B cell (primary cell): Measurements from ENCODE around the gene CCDC88B. TPM values are rescaled to one million over a fixed set of nuclear protein-coding genes. Genes with fewer than 3 reads are reported as not detected.

ENCODE experiments used
- ATAC-seq: fragments of 200-7000 bp; cut with Tn5 transposase; one replicate; pipeline ENCODE4 v1.10.0; 2021; ENCODE audit warnings: low read depth, mild to moderate bottlenecking, moderate number of reproducible peaks, moderate library complexity
- CTCF ChIA-PET: fragments of 350-600 bp; sonication (Branson Sonifier 250); formaldehyde crosslinking; loops from one replicate; lab custom pipeline; 2021; ENCODE audit warnings: antibody characterized with exemption, inconsistent platforms; lab: Charles Lee
- POLR2A ChIA-PET: fragments of 350-600 bp; sonication (Branson Sonifier 250); formaldehyde crosslinking; loops from one replicate; lab custom pipeline; 2021; ENCODE audit warnings: antibody characterized with exemption; lab: Charles Lee
- DNase-seq: peaks from one replicate; pipeline ENCODE4 v3.0.0; 2013
- H2AFZ ChIP-seq: 2 replicates; pipeline ENCODE4 v1.6.1; 2012; ENCODE audit warnings: mild to moderate bottlenecking, low read depth, low read length; ENCODE audit not compliant: insufficient read depth, poor library complexity, severe bottlenecking
- H3K27ac ChIP-seq, 2 donors: 1 replicate in 1 of 2; 2 replicates in 1 of 2; pipeline ENCODE4 v1.5.1; 2012 to 2013; ENCODE audit warnings: low read length in 2 of 2, mild to moderate bottlenecking in 2 of 2, moderate library complexity in 1 of 2
- H3K27me3 ChIP-seq, 4 experiments: fragments of 200-600 bp in 1 of 4; sonication (generic) in 1 of 4; replicated peaks in 1 of 4; 1 replicate in 2 of 4; 2 replicates in 2 of 4; pipeline versions ENCODE4 v1.6.1 to v1.7.0; 2013 to 2016; ENCODE audit warnings: low read length in 3 of 4, mild to moderate bottlenecking in 2 of 4, mixed read lengths in 1 of 4, moderate library complexity in 1 of 4; ENCODE audit not compliant: insufficient read depth in 4 of 4, control insufficient read depth in 3 of 4; ENCODE audit errors: control extremely low read depth in 1 of 4
- H3K36me3 ChIP-seq, 2 experiments: replicated peaks in 1 of 2; 1 replicate in 1 of 2; 2 replicates in 1 of 2; pipeline versions ENCODE4 v1.6.1 to v1.7.1; 2013; ENCODE audit warnings: low read length in 1 of 2; ENCODE audit not compliant: insufficient read depth in 2 of 2, control insufficient read depth in 1 of 2; ENCODE audit errors: control extremely low read depth in 1 of 2, extremely low read depth in 1 of 2
- H3K4me1 ChIP-seq, 2 donors: fragments of 200-600 bp in 1 of 2; sonication (generic) in 1 of 2; 1 replicate in 1 of 2; 2 replicates in 1 of 2; pipeline versions ENCODE4 v1.5.1 to v1.6.1; 2013 to 2017; ENCODE audit warnings: low read length in 2 of 2; ENCODE audit not compliant: control insufficient read depth in 2 of 2, insufficient read depth in 2 of 2
- H3K4me2 ChIP-seq: replicated peaks from 2 replicates; pipeline ENCODE3; 2012; ENCODE audit warnings: mild to moderate bottlenecking, low read depth, low read length; ENCODE audit not compliant: poor library complexity, severe bottlenecking
- H3K4me3 ChIP-seq, 5 experiments: fragments of 200-600 bp in 1 of 5; sonication (generic) in 1 of 5; 1 replicate in 3 of 5; 2 replicates in 2 of 5; pipeline versions ENCODE4 v1.5.1 to v1.7.0; 2011 to 2016; ENCODE audit warnings: low read length in 4 of 5, mild to moderate bottlenecking in 4 of 5, low read depth in 2 of 5, control low read depth in 1 of 5, moderate library complexity in 1 of 5; ENCODE audit not compliant: insufficient read depth in 1 of 5; ENCODE audit errors: control extremely low read depth in 1 of 5, extremely low read depth in 1 of 5
- H3K79me2 ChIP-seq: fragments of 200-600 bp; sonication (generic); one replicate; pipeline ENCODE4 v1.6.0; 2016; ENCODE audit warnings: low read length; ENCODE audit not compliant: control insufficient read depth, insufficient read depth
- H3K9ac ChIP-seq: fragments of 200-600 bp; sonication (generic); 2 replicates; pipeline ENCODE4 v1.6.1; 2017; ENCODE audit warnings: mild to moderate bottlenecking, low read length, moderate library complexity
- H3K9me3 ChIP-seq, 3 donors: one replicate each; pipeline versions ENCODE4 v1.6.1 to v1.7.1; 2013; ENCODE audit warnings: low read length in 2 of 3; ENCODE audit not compliant: control insufficient read depth in 2 of 3, insufficient read depth in 1 of 3; ENCODE audit errors: control extremely low read depth in 1 of 3
- H4K20me1 ChIP-seq: 2 replicates; pipeline ENCODE4 v1.6.0; 2012; ENCODE audit warnings: mild to moderate bottlenecking, low read length; ENCODE audit not compliant: insufficient read depth, control insufficient read depth, poor library complexity, severe bottlenecking
- H3K27ac Mint-ChIP-seq: one replicate; pipeline ENCODE4 v1.8.0; 2021; ENCODE audit warnings: mixed read lengths
- H3K27me3 Mint-ChIP-seq: one replicate; pipeline ENCODE4 v1.8.0; 2021; ENCODE audit warnings: mixed read lengths
- H3K4me1 Mint-ChIP-seq: one replicate; pipeline ENCODE4 v1.8.0; 2021; ENCODE audit warnings: mixed read lengths
- H3K4me3 Mint-ChIP-seq: one replicate; pipeline ENCODE4 v1.8.0; 2021; ENCODE audit warnings: mixed read lengths
- H3K9me3 Mint-ChIP-seq: one replicate; pipeline ENCODE4 v1.8.0; 2022; ENCODE audit warnings: mixed read lengths; ENCODE audit not compliant: insufficient read depth
- EZH2 ChIP-seq: IDR thresholded peaks from 2 replicates; pipeline ENCODE4 v1.6.1; 2012; ENCODE audit warnings: borderline replicate concordance, low read depth, mild to moderate bottlenecking, moderate library complexity, low read length; ENCODE audit not compliant: insufficient read depth, poor library complexity, severe bottlenecking
- WGBS: methylation state at CpG from one replicate; pipeline ENCODE4 v1.1.5; 2013; ENCODE audit warnings: missing lambda C conversion rate; ENCODE audit not compliant: insufficient coverage; 5-methylcytosine and 5-hydroxymethylcytosine counted together
- intact Hi-C: fragments of 100-400 bp; cut with micrococcal nuclease; formaldehyde crosslinking; loops from one replicate; pipeline ENCODE4 v1.10.0; 2022
- polyA plus RNA-seq: library from polyadenylated mRNA; depleted of rRNA; stranded (reverse); fragments of >200 nt; gene quantifications from 2 replicates; pipeline ENCODE4 v1.2.3, GENCODE V29; 2012
- total RNA-seq, 2 donors: library from RNA; stranded (reverse); fragments of 120-200 nt in 1 of 2; gene quantifications; 1 replicate in 1 of 2; 2 replicates in 1 of 2; pipeline versions ENCODE4 v1.2.3 to v1.2.4, GENCODE V29; 2013 to 2022
- TF ChIP-seq, protein P1 (sequence below): fragments of 200-600 bp; IDR thresholded peaks from one replicate; pipeline ENCODE4 v1.8.0; 2022; ENCODE audit warnings: antibody characterized with exemption, mild to moderate bottlenecking

Gene CCDC88B
- total and polyA plus RNA-seq, 2 donors (not counting 1 experiment from before 2014, with no cell fraction given), result 172 to 208 TPM

DNA sequence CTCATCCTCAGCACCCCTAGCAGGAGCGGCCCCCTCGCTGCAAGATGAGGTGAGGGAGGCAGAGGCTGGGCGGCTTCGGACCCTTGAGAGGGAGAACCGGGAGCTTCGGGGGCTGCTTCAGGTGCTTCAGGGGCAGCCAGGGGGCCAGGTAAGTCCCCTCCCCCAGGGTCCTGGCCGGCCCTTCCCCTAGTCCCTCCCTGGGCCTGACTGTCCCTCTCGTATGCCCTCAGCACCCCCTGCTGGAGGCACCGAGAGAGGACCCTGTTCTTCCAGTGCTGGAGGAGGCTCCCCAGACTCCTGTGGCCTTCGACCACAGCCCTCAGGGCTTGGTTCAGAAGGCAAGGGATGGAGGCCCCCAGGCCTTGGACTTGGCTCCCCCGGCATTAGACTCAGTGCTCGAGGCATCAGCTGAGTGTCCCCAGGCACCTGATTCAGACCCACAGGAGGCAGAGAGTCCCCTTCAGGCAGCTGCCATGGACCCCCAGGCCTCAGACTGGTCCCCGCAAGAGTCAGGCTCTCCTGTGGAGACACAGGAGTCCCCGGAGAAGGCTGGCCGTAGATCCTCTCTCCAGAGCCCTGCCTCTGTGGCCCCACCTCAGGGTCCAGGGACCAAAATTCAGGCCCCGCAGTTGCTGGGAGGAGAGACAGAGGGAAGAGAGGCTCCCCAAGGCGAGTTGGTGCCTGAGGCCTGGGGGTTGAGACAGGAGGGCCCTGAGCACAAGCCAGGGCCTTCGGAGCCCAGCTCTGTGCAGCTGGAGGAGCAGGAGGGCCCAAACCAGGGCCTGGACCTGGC lies 4.0 kb downstream of the CCDC88B start:
- Histone ChIP-seq H3K9me3 (no peaks in the 10 kb centered on the region), H3K4me1 (peaks cover 28 to 32% of the 10 kb centered on the region in 2 donors), H3K27ac (no peak overlapping the region), H3K36me3 (peaks cover 4 to 33% of the 10 kb centered on the region in 2 experiments), H3K9ac (no peak overlapping the region), H3K4me3 (no peak overlapping the region), H4K20me1 (peaks cover 51% of the 10 kb centered on the region), H2AFZ (no peak overlapping the region), H3K27me3 (no peaks in the 10 kb centered on the region), H3K79me2 (peaks cover 25% of the 10 kb centered on the region), H3K4me2 (no peak overlapping the region)
- Mint-ChIP-seq H3K27ac (no peak overlapping the region), H3K27me3 (no peaks in the 10 kb centered on the region), H3K4me3 (no peak overlapping the region), H3K4me1 (peaks cover 40% of the 10 kb centered on the region), H3K9me3 (no peaks in the 10 kb centered on the region)
- intact Hi-C loops, result no loop called here
- DNase-seq, result no peak
- WGBS, result 94% methylated on average over 18 of the region's 18 CpGs
- ChIA-PET CTCF (interaction anchor here (2.0 to 5.5 kb wide), 3 partner anchors 10 to 27 kb away, joined by 11 to 63 read pairs (median 45); partner anchors contain the start of genes PRDX5 and TRMT112), POLR2A (no interaction called here)
- TF ChIP-seq EZH2, result no peak
- TF ChIP-seq, protein P1, sequence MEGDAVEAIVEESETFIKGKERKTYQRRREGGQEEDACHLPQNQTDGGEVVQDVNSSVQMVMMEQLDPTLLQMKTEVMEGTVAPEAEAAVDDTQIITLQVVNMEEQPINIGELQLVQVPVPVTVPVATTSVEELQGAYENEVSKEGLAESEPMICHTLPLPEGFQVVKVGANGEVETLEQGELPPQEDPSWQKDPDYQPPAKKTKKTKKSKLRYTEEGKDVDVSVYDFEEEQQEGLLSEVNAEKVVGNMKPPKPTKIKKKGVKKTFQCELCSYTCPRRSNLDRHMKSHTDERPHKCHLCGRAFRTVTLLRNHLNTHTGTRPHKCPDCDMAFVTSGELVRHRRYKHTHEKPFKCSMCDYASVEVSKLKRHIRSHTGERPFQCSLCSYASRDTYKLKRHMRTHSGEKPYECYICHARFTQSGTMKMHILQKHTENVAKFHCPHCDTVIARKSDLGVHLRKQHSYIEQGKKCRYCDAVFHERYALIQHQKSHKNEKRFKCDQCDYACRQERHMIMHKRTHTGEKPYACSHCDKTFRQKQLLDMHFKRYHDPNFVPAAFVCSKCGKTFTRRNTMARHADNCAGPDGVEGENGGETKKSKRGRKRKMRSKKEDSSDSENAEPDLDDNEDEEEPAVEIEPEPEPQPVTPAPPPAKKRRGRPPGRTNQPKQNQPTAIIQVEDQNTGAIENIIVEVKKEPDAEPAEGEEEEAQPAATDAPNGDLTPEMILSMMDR, result no peak
- no peak for ATAC-seq

DNA sequence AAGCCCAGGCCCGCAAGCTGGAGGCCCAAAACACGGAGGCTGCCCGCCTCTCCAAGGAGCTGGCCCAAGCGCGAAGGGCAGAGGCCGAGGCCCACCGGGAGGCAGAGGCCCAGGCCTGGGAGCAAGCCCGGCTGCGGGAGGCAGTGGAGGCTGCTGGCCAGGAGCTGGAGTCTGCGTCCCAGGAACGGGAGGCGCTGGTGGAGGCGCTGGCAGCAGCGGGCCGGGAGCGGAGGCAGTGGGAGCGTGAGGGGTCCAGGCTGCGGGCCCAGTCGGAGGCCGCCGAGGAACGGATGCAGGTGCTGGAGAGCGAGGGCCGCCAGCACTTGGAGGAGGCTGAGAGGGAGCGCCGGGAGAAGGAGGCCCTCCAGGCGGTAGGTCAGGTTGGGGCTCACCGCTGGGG lies 4.8 kb downstream of the CCDC88B start:
- Histone ChIP-seq H2AFZ (no peak overlapping the region), H3K4me3 (no peak overlapping the region), H3K79me2 (peaks cover 18% of the 10 kb centered on the region), H3K27ac (no peak overlapping the region), H3K27me3 (no peaks in the 10 kb centered on the region), H3K36me3 (peaks cover 6 to 37% of the 10 kb centered on the region in 2 experiments), H3K4me2 (no peak overlapping the region), H3K9ac (no peak overlapping the region), H3K4me1 (peaks cover 20 to 23% of the 10 kb centered on the region in 2 donors), H4K20me1 (peaks cover 51% of the 10 kb centered on the region), H3K9me3 (no peaks in the 10 kb centered on the region)
- Mint-ChIP-seq H3K4me1 (peaks cover 31% of the 10 kb centered on the region), H3K9me3 (no peaks in the 10 kb centered on the region), H3K4me3 (no peak overlapping the region), H3K27ac (no peak overlapping the region), H3K27me3 (no peaks in the 10 kb centered on the region)
- ATAC-seq (no peak), DNase-seq (no peak)
- ChIA-PET CTCF (interaction anchor here (0.6 to 5.5 kb wide), 5 partner anchors 9 to 438 kb away, joined by 3 to 63 read pairs (median 11); partner anchors contain the start of genes PRDX5 and TRMT112), POLR2A (no interaction called here)
- intact Hi-C loops, result no loop called here
- no peak for TF ChIP-seq EZH2
- TF ChIP-seq, protein P1, result no peak
- 96% methylated on average over 28 of the region's 28 CpGs for WGBS
